ENCODE results near the gene TSPAN18. TPM values are rescaled to one million over a fixed set of nuclear protein-coding genes. Genes with fewer than 3 reads are reported as not detected.

TSPAN18 gene
- total RNA-seq, 3 donors from 2014 or later: 1.0 to 2.0 (median 1.8) TPM

DNA sequence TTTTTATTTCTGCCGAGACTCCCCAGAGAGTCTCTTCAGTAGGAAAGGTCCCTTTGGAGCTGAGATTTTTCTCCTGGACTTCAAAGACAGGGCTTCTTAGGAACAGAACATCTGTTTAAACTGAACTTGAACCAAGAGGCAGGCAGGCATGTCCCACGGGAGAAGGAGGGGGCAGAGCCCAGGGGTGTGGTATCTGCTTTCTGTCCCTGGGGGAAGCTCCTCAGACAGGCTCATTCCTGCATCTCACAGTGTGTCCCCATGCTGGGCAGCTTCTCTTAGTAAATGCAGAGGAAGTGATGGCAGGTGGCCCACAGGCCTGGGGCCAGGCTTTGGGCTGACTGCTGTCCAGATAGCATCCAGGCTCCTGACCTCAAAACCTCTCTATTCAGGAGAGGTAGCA, 47.3 kb downstream of the TSPAN18 start:
- DNase-seq (ENCODE audit: low spot score in 2 of 2): no peak
- Histone ChIP-seq H3K9me3 (no peaks in the 10 kb centered on the region), H3K36me3 (no peaks in the 10 kb centered on the region), H3K4me1 (no peaks in the 10 kb centered on the region), H3K4me3 (no peak overlapping the region), H3K27me3 (no peaks in the 10 kb centered on the region), H3K27ac (no peak overlapping the region)
- intact Hi-C loops (cut with DNase I; ENCODE audit: low total_unique reads): no loop called here
- TF ChIP-seq, protein P1, sequence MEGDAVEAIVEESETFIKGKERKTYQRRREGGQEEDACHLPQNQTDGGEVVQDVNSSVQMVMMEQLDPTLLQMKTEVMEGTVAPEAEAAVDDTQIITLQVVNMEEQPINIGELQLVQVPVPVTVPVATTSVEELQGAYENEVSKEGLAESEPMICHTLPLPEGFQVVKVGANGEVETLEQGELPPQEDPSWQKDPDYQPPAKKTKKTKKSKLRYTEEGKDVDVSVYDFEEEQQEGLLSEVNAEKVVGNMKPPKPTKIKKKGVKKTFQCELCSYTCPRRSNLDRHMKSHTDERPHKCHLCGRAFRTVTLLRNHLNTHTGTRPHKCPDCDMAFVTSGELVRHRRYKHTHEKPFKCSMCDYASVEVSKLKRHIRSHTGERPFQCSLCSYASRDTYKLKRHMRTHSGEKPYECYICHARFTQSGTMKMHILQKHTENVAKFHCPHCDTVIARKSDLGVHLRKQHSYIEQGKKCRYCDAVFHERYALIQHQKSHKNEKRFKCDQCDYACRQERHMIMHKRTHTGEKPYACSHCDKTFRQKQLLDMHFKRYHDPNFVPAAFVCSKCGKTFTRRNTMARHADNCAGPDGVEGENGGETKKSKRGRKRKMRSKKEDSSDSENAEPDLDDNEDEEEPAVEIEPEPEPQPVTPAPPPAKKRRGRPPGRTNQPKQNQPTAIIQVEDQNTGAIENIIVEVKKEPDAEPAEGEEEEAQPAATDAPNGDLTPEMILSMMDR (IDR thresholded peaks at IDR 0.05): no peak
- TF ChIP-seq POLR2A (IDR thresholded peaks at IDR 0.05): no peak
- no peak for TF ChIP-seq POLR2AphosphoS5 (IDR thresholded peaks at IDR 0.05)

DNA sequence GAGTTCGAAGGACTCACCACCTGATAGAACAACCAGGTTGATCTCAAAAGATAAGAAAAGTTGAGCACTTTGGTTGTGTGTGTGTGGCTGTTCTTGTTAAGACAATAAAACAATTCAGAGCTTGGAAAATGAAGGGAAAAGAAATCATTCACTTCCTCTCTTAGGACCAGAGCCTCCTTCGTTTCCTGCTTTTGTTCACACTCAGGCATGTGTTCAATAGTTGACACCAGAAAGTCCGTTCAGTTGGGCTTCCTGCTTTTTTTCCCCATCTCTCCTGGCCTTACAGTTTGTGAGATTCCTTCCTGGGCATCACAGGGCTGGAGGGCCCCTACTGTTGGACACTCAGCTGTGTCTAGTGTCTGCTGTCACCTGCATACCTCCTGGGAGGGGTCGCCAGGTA, 48.0 kb downstream of the TSPAN18 start:
- H3K27ac ChIP-seq: no peak overlapping the region

DNA sequence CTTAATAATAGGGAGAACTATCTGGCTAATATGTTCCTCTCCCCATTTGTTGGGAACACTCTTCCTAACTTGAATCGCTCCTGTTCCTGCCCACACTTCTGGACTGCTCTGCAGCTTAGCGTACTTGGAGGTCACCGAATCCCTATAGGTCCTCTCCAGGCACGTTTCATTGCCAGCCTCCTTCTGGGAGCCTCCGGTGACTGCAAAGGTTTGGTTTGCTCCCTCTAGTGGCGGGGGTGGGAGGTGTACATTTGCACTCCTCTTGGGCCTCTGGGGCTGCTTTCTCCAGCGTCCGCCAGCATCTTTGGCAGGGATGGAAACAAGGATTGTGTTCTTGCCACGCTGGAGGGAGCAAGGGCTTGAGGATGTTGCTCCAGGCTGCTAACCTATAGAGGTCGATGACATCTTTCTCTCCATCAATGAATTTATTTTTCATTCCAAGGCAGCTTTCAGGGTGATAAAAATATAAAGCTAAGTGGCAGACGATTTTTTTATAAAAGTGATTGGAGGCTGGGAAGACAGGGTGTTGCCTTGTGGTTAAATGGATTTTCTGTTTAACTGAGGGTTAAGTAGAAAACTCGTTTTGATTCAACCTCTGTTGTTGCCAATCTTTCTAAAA, 48.7 kb downstream of the TSPAN18 start:
- Histone ChIP-seq H3K4me3 (no peak overlapping the region), H3K4me1 (no peaks in the 10 kb centered on the region), H3K27me3 (no peaks in the 10 kb centered on the region), H3K36me3 (no peaks in the 10 kb centered on the region), H3K27ac (no peak overlapping the region), H3K9me3 (no peaks in the 10 kb centered on the region)
- no peak for TF ChIP-seq POLR2AphosphoS5 (IDR thresholded peaks at IDR 0.05)
- TF ChIP-seq, protein P1 (IDR thresholded peaks at IDR 0.05): no peak
- TF ChIP-seq POLR2A (IDR thresholded peaks at IDR 0.05): no peak
- intact Hi-C loops (cut with DNase I; ENCODE audit: low total_unique reads): no loop called here
- DNase-seq (ENCODE audit: low spot score in 2 of 2): no peak

More for the DNA sequence above, 48.0 kb downstream of the TSPAN18 start:
- TF ChIP-seq, protein P1 (IDR thresholded peaks at IDR 0.05): no peak
- TF ChIP-seq POLR2AphosphoS5 (IDR thresholded peaks at IDR 0.05) (no peak), POLR2A (IDR thresholded peaks at IDR 0.05) (no peak)
- Histone ChIP-seq H3K27me3 (no peaks in the 10 kb centered on the region), H3K9me3 (no peaks in the 10 kb centered on the region), H3K4me3 (no peak overlapping the region), H3K4me1 (no peaks in the 10 kb centered on the region), H3K36me3 (no peaks in the 10 kb centered on the region)
- intact Hi-C loops (cut with DNase I; ENCODE audit: low total_unique reads): no loop called here
- no peak for DNase-seq (ENCODE audit: low spot score in 2 of 2)

DNA sequence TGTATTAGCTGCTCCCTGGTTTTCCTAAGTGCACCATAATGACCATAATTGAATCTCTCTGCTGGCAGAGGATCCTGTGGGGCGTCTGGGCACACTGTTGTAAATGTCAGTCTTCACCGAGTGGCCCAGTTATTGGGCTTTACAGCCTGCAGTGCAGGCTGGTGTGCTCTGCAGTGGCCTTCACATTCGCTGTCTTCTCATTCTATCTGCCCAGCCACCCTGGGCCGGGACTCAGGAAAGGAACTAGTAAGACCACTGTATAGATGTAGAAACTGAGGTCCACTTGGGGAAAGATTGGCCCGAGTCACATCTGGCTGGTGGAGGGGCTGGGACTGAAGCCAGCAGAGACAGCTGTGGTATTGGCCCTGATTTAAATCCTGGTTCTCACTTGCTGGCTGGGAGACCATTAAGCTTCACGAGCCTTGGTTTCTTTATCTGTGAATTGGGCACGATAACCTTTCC, 49.3 kb downstream of the TSPAN18 start:
- Histone ChIP-seq H3K36me3 (no peaks in the 10 kb centered on the region), H3K9me3 (no peaks in the 10 kb centered on the region), H3K27me3 (no peaks in the 10 kb centered on the region), H3K4me3 (no peak overlapping the region), H3K4me1 (no peaks in the 10 kb centered on the region), H3K27ac (no peak overlapping the region)
- TF ChIP-seq POLR2A (IDR thresholded peaks at IDR 0.05): no peak
- TF ChIP-seq, protein P1 (IDR thresholded peaks at IDR 0.05): no peak
- no peak for TF ChIP-seq POLR2AphosphoS5 (IDR thresholded peaks at IDR 0.05)
- intact Hi-C loops (cut with DNase I; ENCODE audit: low total_unique reads): no loop called here
- no peak for DNase-seq (ENCODE audit: low spot score in 2 of 2)

DNA sequence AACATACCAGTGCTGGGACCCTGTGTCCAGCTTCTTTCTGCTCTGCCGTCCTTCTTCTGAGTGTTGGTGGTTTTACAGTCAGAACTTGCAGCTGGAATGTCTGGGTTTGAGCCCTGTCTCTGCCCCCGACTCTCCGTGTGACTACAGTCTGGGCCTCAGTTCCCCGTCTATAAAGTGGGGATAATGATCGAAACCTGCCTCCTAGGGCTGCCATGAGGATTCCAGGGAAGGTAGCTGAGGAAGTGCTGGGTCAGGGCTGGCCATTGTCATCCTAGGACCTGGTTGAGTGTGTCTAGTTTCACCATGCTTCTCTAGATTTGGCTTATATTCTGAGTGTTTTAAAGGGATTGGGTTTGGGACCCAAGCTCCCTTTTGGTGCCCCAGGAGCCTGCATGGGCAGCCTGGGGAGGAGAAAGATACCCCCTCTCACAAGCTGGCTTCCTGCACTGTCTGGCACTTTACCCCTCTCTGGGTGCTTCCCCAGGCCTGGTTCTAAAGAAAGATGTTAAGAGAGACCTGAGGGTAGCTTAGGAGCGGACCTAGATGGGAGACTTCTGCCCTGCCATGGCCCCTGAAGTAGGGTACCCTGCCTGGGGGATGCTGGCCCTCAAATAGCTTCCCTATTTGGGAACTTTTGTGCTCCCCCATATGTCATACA, 49.9 kb downstream of the TSPAN18 start:
- Histone ChIP-seq H3K4me1 (no peaks in the 10 kb centered on the region), H3K27ac (no peak overlapping the region), H3K4me3 (no peak overlapping the region), H3K9me3 (no peaks in the 10 kb centered on the region), H3K27me3 (no peaks in the 10 kb centered on the region), H3K36me3 (no peaks in the 10 kb centered on the region)
- intact Hi-C loops (cut with DNase I; ENCODE audit: low total_unique reads): no loop called here
- TF ChIP-seq, protein P1 (IDR thresholded peaks at IDR 0.05): no peak
- TF ChIP-seq POLR2AphosphoS5 (IDR thresholded peaks at IDR 0.05) (no peak), POLR2A (IDR thresholded peaks at IDR 0.05) (no peak)
- DNase-seq (ENCODE audit: low spot score in 2 of 2): no peak

Data from breast epithelium (tissue), 4 donors.